ENCODE measurements around the gene RAD18.

Gene RAD18

GRCh38 chr3:8864402-8865350, 98.6 kb downstream of the RAD18 start:
- no peak for DNase-seq (ENCODE audit: low read depth)

DNA sequence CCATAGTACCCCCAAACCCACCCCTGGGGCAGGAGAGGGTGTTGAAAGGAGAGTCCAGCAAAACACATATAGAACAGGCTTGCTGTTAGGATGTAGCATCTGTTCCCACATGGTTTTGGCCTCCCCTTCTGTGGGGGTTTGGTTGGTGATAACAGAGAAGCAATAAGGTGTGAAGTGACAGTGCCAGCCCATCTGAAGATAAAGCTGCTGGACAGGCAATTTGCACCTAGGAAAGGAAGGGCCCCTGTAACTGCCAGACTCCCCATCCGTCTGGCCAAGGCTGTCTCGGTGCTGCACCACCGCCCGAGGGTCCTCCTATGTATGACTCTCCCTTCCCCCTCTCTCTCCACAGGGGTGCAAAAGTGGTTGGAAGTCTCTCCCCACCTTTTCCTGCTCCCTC, 99.4 kb downstream of the RAD18 start:
- no peak for DNase-seq (ENCODE audit: low read depth)

GRCh38 chr3:8857720-8858367, 105.4 kb downstream of the RAD18 start:
- DNase-seq (ENCODE audit: low read depth) = no peak

- DNase-seq (ENCODE audit: low read depth) = no peak
These were observed 106.6 kb downstream of the RAD18 start for GRCh38 chr3:8856721-8857120.

GRCh38 chr3:8856071-8856470, 107.2 kb downstream of the RAD18 start:
- DNase-seq (ENCODE audit: low read depth) = no peak

DNA sequence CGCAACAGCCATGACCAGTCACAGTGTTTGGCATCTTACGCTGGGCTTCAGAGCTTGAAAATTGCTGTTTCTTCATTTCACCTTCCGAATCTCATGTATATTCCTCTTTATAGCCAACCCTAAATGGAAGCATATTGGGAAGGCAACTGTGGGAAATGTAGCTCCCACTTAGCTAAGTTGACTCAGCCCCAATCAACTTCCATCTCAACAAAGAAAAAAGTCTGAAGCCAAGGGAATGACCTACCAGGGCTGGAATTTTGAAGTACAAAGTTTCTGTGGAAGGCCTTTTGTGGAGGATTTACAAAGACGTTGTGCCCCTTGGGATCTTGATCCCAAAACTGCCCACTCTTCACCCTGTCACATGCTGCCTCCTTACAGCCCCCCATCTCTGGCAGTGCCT, 108.6 kb downstream of the RAD18 start:
- no peak for DNase-seq (ENCODE audit: low read depth)

- DNase-seq (ENCODE audit: low read depth) = no peak
These were observed 110.2 kb downstream of the RAD18 start for GRCh38 chr3:8853081-8853480.

DNA sequence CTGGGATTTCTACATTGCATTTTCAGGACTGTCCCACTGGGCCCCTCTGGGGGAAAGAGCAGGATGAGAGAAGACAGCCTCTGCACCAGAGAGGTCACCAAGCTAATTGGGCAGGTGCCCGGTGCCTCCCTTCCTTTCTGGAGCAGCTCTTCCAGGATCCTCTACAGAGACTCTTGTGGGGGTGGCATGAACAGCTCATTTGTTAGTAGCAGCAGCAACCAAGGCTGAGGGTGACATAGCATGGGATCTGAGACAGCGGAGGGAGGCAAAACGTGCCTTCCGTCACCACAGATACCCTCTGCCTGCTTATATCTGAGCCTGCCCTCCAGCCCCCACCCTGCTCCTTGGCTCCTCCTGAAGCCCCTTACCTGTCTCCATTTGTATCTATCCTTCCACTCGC, 110.8 kb downstream of the RAD18 start:
- DNase-seq (ENCODE audit: low read depth) = no peak

DNA sequence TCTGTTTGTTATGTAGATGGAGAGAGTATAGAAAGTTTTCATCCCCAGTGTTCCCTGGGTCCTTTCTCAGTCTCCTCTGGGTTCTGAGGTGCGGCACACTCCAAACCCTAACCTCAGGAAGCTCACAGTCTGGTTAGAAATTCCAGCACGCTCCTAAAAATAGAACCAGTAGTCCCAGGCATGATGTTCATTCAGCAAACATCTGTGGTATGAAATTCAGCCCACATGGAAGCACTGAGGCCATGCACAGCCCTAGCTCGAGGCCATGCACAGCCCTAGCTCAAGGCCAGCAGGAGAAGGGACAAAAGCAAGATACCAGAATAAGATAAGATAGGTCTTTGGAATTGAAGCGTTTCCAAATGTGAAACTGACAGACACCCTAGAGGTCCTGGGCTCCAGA, 111.6 kb downstream of the RAD18 start:
- DNase-seq (ENCODE audit: low read depth) = no peak

DNA sequence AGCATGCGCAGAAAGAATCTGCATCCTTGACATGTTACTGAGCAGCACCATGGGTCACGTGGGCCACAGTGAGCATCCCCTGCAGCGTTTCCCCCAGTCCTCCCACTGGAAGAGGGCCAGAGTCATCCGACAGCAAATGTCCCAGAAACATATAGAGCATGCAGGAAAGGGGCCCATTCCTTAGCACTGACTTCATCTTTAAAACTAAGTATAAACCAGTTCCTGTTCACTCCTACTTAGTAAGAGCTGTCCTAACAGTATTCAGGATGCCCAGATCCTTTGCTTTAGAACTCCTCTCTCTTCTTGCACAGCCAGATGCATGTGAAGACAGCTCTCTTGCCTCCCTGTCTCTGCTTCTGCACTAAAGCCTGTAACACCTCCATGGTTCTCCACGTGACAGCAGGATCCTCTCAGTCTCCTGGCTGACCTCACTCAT, 114.6 kb downstream of the RAD18 start:
- DNase-seq (ENCODE audit: low read depth) = no peak

DNA sequence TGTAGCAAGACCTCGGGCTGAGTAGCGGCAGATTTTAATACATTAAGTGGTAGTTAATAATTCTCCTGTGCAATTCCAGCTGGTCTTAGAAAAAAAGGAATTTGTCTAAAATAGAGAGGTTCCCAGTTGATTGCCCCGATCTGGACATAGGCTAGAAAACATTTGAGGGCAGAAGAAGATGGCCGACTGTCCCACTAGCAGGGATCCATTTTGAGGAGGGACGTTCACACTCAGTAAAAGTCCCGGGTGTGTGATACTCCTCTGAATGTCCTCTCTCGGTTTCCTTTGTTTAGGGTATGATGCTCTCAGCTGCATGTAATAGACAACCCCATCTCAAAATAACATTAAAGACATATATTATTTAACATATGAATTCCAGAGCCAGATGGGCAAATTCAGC, 116.0 kb downstream of the RAD18 start:
- no peak for DNase-seq (ENCODE audit: low read depth)

DNA sequence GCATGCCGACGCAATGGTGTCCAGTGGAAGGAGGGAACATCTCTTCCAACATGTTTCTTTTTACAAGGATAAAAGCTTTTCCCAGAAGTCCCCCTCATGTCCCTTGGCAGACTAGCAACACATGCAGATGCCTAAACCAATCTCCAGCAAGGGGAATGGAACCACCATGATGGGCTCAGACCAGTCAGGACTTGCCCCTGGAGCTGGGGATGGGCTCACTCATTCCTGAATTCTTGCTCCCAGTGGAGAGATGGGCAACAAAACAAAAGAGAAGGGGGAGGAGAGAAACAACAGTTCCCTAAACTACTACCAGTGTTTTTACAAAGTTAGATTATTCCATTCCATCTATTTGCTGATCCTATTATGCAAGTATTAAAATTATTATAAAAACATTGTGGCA, 117.1 kb downstream of the RAD18 start:
- DNase-seq (ENCODE audit: low read depth) = no peak

GRCh38 chr3:8845641-8846040, 117.6 kb downstream of the RAD18 start:
- no peak for DNase-seq (ENCODE audit: low read depth)

DNA sequence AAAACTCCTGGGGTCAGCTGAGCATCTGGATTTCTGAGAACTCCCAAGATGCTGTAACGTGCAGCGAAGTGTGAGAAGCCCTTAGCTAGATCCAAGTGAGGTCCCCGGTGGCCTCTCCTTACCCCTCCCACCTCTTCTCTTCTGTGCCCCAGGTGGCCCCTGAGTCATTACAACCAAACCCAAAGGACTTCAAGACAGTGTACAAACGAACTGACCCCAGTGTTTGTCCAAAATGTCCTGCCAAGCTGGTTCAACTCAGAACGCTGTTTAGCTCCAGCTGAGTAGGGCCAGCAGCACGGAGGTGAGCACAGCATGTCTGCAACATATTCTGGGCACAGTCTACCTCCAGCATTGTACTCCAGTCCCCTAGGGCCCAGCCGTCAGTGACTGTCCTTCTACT, 119.9 kb downstream of the RAD18 start:
- no peak for DNase-seq (ENCODE audit: low read depth)

DNA sequence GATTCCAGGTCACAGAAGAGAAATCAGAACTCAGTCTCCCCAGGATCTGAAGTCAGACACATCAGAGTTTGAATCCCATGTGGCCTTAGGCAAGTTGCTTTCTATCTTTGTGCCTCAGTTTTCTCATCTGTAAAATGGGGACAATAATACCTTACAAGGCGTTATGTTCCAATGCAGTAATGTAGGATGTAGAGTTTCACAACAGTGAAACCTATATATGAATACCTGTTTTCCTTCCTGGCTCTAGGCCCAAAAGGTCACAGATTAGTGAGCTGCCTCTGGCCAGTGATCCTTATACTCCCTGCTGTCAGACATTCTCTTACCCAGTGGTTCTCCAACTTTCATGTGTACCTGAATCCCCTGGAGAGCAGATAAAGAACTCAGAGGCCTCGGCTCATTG, 121.0 kb downstream of the RAD18 start:
- no peak for DNase-seq (ENCODE audit: low read depth)

GRCh38 chr3:8841472-8841871, 121.8 kb downstream of the RAD18 start:
- DNase-seq (ENCODE audit: low read depth) = no peak

- DNase-seq (ENCODE audit: low read depth) = no peak
These were observed 122.7 kb downstream of the RAD18 start for GRCh38 chr3:8840556-8840955.

- DNase-seq (ENCODE audit: low read depth) = no peak
These were observed 123.5 kb downstream of the RAD18 start for GRCh38 chr3:8839607-8840325.

GRCh38 chr3:8838765-8839423, 124.4 kb downstream of the RAD18 start:
- DNase-seq (ENCODE audit: low read depth) = no peak

- no peak for DNase-seq (ENCODE audit: low read depth)
These were observed 125.0 kb downstream of the RAD18 start for GRCh38 chr3:8838234-8838633.

GRCh38 chr3:8837162-8837561, 126.1 kb downstream of the RAD18 start:
- no peak for DNase-seq (ENCODE audit: low read depth)

GRCh38 chr3:8836096-8836495, 127.2 kb downstream of the RAD18 start:
- no peak for DNase-seq (ENCODE audit: low read depth)

Measured in stimulated activated CD8-positive, alpha-beta memory T cell treated with anti-CD3 and anti-CD28 coated beads, Interleukin-12 subunit alpha, Interleukin-12 subunit beta, amount 100 ng/mL, for 4 hours (primary cell).